HG03571 (cell line): ENCODE measurements around the gene DRC3.
"Not testable (repeated sequence)": the region's sequence is repeated elsewhere in the genome, so short reads cannot be mapped to it uniquely, and the experiment has no call there.

Experiments used
- ATAC-seq: cut with Tn5 transposase; IDR thresholded peaks from one replicate; pipeline ENCODE4 v1.9.1; 2021; ENCODE audit not compliant: unreplicated experiment

Gene DRC3

DNA sequence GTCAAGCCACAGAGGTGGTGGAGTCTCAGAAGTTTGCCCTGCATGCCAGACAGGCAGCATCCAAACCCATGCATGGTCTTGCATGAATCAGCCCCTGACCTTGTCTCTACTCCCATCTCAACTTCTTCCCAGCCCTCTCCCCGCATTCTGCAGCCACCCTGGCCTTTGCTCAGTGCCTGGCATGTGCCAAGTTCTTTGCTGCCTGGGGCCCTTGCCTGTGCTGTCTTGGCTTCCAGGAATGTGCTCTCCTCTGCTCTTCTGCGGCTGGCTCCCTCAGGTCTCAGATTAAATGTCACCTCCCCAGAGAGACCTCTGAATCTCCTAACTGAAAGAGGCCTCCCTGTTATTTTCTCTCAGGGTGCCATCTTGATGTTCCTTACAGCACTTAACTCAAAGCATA is 17.6 kb downstream of the DRC3 start:
- no peak for ATAC-seq

- ATAC-seq = no peak
These were observed 20.7 kb downstream of the DRC3 start for GRCh38 chr17:17993366-17993765.

DNA sequence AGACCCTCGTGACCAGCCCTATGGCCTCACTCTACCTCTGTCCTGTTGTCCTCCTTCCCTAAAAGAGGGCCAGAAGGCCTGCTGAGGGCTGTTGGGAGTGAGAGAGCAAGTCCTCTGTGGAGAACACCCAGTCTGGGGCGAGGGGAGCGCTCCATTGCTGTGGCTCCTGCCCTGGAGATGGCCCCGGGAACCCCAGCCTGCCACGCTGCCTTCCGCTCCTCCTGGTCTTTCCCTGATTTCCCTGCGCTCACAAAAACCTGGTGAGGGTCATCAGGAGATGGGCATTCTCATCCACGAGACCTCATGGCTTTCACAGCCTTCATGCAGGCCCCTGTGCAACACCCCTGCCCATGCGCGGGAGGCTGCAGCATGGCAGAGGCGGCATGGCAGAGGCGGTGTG is 21.2 kb downstream of the DRC3 start:
- ATAC-seq = no peak

DNA sequence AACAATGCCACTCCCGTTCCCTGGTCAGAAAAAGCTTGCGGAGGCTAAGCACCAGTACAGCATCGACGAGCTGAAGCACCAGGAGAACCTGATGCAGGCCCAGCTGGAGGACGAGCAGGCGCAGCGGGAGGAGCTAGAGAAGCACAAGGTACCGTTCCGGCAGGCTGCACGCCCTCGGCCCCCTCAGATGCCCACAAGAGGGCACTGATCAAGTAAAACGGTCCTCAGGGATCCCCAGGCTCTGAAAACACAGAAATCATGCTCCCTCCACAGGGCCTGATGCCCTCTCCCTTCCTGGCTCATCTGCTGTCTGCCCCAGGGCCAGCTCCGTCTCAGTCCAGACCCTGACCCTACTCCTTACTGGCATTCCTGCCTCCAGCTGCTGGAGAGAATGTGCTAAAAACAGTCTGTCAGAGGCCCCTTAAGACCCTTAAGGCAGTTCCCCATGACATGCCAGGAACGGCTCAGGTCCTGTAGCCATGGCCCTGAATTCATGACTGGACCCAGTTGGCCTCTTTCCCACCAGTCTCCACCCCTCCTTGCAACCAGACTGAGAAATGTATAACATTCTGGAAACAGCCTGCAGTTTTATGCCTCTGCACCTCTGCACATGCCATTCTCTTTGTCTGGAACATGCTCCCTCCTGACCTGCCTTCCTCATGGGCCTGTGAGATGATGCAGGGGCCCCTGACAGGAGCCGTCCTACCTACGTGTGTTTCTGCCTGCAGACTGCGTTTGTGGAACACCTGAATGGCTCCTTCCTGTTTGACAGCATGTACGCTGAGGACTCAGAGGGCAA is 21.8 kb downstream of the DRC3 start:
- ATAC-seq = no peak

- not testable (repeated sequence) for ATAC-seq
These were observed 23.2 kb downstream of the DRC3 start for GRCh38 chr17:17995887-17996286.

- ATAC-seq = no peak
These were observed 26.3 kb downstream of the DRC3 start for GRCh38 chr17:17998934-17999333.

DNA sequence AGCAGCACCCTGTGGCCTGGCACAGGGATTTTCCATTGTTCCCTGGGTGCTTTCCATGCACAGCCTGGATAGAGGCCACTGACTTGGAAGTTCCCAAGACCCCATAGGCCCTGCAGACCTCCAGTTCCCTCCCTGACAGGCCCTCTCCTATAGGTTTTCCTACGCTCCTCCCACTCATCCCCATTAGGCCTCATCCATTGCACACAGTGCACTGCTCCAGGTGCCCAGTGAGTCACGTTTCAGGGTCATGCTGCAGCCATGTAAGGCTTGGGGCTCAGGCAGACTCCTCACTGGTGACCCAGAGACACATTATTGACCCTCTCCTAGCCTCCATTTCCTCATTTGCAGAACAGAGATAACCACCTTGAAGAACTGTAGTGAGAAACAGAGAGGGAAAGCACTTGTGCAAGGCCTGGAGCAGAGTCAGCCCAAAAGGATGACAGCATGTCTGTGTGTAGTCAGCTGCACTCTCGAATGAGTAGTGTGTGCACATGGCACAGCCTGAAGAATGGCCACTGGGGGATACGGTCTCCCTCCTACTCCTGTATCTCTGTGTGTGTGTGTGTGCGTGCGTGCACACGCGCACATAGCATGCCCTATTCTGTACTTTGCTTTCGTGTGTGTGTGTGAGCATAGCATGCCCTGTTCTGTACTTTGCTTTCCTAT is 26.8 kb downstream of the DRC3 start:
- no peak for ATAC-seq

- no peak for ATAC-seq
These were observed 27.4 kb downstream of the DRC3 start for GRCh38 chr17:18000030-18000408.

DNA sequence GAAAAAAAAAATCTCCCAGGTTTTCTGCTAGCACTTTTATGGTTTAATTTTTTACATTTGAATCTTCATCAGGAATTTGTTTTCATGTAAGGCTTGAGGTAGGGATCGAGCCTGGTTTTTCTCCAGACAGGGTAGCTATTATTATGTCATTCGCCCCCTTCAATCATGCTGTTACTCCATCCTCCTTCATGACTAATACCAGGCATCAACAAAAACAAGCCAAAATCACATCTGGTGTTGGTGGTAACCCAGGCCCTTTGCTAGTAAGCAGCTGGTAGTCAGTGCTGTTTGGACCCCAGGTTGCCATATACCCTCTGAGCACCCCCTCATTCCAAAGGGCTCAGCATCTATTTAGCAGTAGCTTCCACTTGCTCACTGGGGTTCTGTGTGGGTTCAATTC is 29.5 kb downstream of the DRC3 start:
- no peak for ATAC-seq

GRCh38 chr17:18004345-18004744 is 31.7 kb downstream of the DRC3 start:
- ATAC-seq = no peak

- ATAC-seq = no peak
These were observed 32.2 kb downstream of the DRC3 start for GRCh38 chr17:18004884-18005305.

DNA sequence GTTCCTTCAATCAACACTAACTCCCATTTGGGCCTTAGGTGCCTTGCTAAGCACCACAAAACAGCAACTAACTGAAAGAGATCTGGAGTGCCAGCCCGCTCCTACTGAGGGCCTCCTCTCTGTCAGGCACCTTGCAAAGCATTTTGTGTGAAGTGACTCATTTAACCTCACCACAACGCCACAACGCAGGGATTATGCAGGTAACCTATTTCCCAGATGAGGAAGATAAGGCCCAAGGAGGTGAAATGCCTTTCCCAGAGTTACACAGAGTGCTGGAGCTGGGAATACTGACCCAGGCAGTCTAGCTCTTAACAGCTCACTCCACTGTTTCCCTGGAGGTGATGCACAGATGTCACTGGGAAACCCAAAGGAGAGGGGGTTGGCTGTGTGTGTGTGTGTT is 32.8 kb downstream of the DRC3 start:
- no peak for ATAC-seq

GRCh38 chr17:18006495-18007239 is 34.0 kb downstream of the DRC3 start:
- ATAC-seq = no peak

DNA sequence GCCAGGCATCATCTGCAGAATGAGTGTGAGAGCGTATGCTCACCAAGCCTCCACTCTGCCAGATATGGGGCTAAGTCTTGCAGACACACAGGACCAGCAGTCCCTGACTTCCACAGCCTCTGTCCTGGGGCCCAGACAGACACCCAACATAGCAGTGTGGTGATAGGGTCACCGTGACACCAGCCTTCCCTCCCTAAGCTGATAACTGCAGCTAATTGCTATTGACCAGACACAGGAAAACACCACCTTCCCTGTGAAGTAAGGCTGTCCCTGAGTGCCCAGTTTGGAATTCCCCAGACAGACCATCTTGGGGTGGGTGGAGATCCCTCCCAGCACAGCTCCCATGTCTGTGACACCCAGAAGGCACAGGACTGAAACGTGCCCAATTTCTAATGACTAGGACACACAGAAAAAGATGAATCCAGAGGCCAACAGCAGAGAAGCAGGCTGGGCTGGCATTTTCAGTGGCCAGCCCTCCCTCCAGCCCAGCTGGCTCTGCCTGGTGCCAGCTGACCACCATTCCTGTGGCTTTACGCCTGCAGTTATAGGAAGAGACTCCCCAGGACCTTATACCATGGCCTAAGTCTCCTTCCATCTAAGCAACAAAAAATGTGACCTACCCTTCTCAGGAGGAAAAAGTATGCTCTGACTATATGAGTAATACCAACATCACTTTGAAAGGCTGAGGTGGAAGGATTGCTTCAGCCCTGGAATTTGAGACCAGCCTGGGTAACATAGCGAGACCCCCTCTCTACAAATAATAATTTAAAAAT is 36.0 kb downstream of the DRC3 start:
- no peak for ATAC-seq

DNA sequence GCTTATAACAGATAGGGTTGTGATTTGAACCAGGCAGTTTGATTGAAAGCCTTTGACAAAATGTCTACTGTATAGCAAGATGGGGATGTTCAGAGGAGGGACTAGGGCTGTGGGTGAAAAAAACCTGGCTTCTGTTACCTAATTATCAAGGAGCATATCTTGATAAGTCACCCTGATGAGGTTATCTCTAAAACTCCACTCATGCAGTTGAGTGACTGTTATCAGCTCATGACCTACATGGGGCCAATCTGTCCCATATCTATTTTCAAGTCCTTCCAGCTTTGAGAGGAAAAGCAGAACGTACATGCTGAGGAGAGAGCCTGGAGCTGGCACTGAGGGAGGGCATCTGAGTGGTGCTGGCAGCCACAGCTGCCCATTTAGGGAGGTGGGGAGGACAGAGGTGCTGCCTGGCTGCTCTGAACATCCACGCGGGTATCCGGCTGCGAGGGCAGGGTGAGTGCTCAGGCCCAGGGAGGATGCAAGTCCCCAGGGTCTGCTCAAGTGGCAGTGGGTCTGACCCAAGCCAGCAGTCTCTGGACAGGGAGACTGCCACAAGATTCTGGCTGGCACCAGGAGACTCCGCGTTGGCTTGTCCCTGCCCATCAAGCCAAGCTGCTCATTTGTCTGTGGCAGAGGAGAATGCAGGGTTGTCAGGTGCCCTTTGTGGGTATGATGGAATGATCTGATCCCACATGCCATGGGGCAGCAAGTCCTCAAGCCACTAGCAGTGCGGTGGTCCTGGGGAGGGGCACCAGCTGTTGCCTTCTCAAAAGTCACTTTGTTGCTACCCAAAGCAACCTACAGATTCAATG is 37.2 kb downstream of the DRC3 start:
- no peak for ATAC-seq

DNA sequence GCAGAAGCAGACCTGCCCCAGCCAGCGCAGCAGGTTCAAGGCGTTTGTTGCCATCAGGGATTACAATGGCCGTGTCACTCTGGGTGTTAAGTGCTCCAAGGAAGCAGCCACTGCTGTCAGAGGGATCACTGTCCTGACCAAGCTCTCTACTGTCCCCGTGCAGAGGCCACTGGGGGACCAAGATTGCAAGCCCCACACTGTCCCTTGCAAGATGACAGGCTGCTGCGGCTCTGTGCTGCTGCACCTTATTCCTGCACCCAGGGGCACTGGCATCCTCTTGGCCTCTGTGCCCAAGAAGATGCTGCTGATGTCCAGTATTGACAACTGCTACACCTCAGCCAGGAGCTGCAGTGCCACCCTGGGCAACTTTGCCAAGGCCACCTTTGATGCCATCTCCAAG is 38.6 kb downstream of the DRC3 start:
- no peak for ATAC-seq

DNA sequence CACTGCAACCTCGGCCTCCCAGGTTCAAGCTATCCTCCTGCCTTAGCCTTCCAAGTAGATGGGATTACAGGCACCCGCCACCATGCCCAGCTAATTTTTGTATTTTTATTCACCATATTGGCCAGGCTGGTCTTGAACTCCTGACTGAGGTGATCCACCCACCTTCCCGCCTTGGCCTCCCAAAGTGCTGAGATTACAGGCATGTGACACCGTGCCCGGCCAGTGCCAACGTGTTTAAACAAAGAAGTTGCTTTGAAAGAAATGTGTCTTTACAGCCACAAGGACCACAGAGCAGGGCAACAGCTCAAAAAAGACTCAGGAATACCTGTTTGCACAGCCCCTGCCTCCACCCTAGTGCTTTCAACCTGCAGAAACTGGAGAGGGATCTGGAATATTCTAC is 41.3 kb downstream of the DRC3 start:
- no peak for ATAC-seq

- no peak for ATAC-seq
These were observed 42.9 kb downstream of the DRC3 start for GRCh38 chr17:18015593-18015992.

- ATAC-seq = no peak
These were observed 43.8 kb downstream of the DRC3 start for GRCh38 chr17:18016426-18016825.

DNA sequence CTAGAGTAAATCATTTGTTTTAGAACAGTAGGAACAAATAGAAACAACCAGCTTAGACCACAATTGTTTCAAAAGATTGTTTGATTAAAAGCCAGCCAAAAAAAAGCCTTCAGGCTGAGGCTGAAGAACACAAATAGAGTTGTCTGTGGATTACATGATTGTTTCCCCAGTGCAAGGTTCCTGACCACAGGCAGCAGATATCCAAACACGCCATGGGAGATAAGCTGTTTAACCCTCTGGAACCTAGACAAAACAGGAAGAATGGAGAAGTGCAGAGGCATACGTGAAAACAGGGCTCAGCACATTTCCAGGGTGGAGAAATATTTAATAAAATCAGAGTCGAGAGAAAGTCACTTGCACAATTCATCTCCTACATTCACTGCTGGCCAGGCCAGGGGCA is 45.3 kb downstream of the DRC3 start:
- no peak for ATAC-seq
